Measurements from ENCODE around the gene TEAD4.

TEAD4 gene

GRCh38 chr12:3030821-3031429 is 71.7 kb downstream of the TEAD4 start:
- no peak for DNase-seq (ENCODE audit: low read depth in 2 of 3, low spot score in 1 of 3)

- no peak for DNase-seq (ENCODE audit: low read depth in 2 of 3, low spot score in 1 of 3)
Observed at GRCh38 chr12:3032161-3032560, 73.0 kb downstream of the TEAD4 start.

- no peak for DNase-seq (ENCODE audit: low read depth in 2 of 3, low spot score in 1 of 3)
Observed at GRCh38 chr12:3032770-3033538, 73.8 kb downstream of the TEAD4 start.

DNA sequence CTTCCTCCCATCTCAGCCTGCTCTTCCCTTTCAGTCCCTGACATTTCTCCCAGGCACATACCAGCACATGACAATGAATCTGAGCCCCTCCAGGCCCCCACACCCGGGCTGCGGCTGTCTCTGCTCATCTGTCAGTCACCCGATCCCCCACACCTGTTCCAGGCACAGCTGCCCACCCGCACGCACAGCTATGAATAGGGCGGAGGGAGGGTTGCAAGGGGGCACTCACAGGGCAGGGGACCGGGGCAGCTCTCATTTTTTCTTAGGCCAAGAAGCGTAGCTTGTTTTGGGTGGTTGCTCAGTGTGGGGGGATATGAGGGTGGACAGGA is 74.3 kb downstream of the TEAD4 start:
- DNase-seq (ENCODE audit: low read depth in 2 of 3, low spot score in 1 of 3) = no peak

DNA sequence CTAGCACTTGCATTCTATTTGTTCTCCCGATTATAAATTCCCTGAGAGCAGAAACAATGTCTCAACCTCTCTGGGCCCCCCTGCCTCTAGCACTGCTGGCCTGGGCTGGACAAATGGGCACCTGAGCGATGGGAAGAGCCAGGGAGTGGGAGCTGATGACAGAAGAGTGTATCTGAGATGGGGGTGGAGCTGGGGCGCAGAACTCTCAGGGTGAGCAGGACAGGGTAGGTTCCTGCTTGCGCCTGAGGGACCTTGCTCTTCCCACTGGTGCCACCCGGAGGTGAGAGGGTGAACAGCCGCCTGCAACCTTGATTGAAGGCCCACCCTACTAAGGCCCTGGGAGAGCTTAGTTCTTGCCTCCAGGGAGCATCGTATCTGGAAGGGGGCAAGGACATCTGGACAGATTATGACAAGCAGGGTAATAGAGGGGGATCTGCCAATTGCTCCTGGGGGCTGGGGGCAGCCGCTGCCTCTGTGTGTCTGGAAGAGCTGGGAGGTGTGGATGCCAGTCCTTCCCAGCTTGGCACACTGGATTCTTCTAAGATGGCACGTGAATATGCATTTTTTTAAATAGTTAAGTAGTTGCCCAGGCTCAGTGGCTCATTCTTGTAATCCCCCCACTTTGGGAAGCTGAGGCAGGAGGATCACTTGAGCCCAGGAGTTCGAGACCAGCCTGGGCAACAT is 75.0 kb downstream of the TEAD4 start:
- DNase-seq (ENCODE audit: low read depth in 2 of 3, low spot score in 1 of 3) = peak; percentile 3 to 27 (median 21)

- DNase-seq (ENCODE audit: low read depth in 2 of 3, low spot score in 1 of 3) = no peak
Observed at GRCh38 chr12:3035171-3035570, 76.0 kb downstream of the TEAD4 start.

DNA sequence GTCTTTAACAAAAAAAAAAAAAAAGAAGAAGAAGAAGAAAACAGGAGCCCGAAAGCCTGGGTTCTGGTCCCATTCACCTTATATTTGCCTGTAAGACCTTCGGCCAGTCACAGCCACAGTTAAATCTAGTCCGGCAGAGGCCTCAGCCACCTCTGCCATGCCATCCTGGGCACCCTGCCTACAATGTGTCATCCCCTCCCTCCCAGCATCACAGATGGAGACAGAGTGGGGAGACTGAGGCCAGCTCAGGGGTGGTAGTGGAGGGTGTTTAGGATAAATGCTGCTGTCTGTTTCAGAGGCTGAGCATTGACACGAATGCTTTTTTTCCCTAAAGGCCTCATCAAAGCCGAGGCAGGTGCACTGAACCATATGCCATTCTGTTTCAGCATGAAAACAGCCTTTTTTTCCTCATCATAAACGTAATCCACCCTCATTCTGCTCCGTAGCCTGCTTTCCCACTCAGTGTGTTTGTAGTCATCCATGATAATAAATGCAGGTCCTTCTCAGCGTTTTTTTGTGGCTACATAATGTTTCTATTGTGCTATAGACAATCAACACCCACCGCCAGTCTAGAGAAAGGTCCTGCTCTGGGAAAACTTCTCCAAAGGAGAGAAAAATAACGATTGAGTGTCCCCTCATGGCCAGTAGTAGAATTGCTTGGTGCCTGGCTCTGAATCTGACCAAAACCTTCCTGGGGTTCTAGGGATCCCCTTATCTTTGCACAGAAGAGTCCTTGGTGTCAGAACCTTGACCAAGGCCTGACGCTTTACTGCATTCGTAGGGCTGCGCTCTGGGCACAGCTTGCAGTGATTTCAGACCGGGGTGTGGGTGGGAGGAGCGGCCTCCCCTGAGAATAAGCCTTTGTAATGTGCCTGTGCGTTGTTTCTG is 76.9 kb downstream of the TEAD4 start:
- DNase-seq (ENCODE audit: low read depth in 2 of 3, low spot score in 1 of 3) = no peak

DNA sequence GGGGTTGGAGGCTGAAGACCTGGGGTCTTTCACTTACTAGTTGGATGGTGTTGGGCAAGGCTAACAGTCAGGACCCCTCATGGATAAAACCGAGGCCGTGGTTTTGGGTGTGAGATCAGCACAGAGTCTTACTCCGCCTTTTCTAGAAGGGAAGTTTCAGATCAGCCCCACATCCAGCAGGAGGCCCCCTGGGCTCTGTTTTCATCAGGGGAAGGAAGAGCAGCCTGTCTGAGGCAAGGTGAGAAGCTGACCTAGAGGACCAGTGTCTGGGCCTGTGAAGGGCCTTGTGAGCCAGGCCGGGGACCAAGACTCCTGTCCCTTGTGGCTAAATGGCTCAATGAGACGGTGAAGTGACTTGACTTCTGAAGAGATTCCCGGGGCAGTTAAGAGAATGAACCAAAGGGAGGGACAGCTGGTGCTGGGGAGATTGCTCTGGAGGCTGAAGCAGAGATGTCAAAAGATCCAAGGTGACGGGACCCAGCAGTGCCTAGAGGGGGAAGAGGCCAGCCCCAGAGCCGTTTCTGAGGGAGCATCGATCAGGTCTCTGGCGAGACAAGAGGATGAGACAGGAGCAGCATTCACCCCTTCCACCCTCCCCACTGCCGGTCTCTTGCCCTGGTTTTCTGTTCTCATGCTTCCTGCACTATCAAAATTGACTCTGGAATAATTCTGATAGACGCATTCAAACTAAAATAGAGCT is 77.9 kb downstream of the TEAD4 start:
- DNase-seq (ENCODE audit: low read depth in 2 of 3, low spot score in 1 of 3) = no peak

- no peak for DNase-seq (ENCODE audit: low read depth in 2 of 3, low spot score in 1 of 3)
Observed at GRCh38 chr12:3038166-3038565, 79.0 kb downstream of the TEAD4 start.

- DNase-seq (ENCODE audit: low read depth in 2 of 3, low spot score in 1 of 3) = no peak
Observed at GRCh38 chr12:3038926-3039510, 79.8 kb downstream of the TEAD4 start.

DNA sequence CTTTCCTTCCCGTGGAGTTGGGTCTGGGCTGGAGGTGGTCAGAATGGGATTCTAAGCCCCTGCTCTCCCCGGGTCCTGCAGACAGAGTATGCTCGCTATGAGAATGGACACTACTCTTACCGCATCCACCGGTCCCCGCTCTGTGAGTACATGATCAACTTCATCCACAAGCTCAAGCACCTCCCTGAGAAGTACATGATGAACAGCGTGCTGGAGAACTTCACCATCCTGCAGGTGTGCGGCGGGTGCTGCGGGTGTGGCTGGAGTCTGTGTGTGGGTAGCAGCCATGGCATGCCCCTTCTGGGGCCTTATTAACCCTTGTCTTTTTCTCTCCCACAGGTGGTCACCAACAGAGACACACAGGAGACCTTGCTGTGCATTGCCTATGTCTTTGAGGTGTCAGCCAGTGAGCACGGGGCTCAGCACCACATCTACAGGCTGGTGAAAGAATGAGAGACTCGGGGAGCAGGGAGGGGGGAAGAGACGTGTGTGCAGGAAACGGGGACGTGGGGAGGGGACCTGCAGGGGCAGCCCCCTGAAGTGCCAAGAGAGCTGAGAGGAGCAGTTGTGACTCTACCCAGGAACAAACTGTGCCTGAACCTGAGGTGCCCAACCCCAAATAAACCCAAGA is 80.9 kb downstream of the TEAD4 start:
- DNase-seq (ENCODE audit: low read depth in 2 of 3, low spot score in 1 of 3) = no peak

- no peak for DNase-seq (ENCODE audit: low read depth in 2 of 3, low spot score in 1 of 3)
Observed at GRCh38 chr12:3040663-3041544, 81.7 kb downstream of the TEAD4 start.

GRCh38 chr12:3041558-3042164 is 82.5 kb downstream of the TEAD4 start:
- peak; percentile 35 to 48 (median 40) for DNase-seq (ENCODE audit: low read depth in 2 of 3, low spot score in 1 of 3)

GRCh38 chr12:3042394-3042793 is 83.2 kb downstream of the TEAD4 start:
- no peak for DNase-seq (ENCODE audit: low read depth in 2 of 3, low spot score in 1 of 3)

DNA sequence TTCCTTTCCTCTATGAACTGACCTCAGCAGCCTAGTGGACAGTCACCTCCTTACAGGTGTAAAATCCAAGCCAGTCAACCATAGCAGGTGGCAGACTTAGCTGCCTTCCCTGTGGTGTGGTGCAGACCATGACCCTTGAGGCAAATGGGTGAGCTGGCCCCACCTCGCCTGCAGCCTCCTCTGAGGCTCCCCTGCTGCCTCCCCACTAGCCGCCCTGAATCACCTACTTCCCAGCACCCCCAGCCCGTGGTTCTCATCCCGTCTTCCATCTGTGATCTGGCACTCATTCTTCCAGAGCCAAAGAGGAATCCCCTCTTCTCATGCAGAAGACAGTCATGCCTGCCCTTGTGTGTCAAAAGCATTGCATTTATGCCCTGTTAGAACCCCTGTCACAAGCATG is 83.6 kb downstream of the TEAD4 start:
- DNase-seq (ENCODE audit: low read depth in 2 of 3, low spot score in 1 of 3) = no peak

DNA sequence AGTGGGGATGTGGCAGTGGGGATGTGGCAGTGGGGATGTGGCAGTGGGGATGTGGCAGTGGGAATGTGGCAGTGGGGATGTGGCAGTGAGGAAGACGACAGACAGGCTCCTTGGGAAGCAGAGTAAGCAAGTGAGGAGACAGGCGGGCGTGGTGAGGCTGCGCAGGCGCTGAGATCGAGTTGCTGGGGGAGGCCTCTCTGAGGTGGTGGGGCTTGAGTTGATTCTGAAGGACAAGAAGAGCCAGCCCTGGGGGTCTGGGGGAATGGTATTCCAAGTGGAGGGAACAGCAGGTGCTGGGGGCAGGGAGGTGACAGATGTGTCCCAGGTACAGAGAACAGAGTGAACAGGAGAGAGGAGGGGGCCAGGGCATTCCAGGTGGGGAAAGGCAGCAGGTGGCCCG is 84.2 kb downstream of the TEAD4 start:
- DNase-seq (ENCODE audit: low read depth in 2 of 3, low spot score in 1 of 3) = no peak

DNA sequence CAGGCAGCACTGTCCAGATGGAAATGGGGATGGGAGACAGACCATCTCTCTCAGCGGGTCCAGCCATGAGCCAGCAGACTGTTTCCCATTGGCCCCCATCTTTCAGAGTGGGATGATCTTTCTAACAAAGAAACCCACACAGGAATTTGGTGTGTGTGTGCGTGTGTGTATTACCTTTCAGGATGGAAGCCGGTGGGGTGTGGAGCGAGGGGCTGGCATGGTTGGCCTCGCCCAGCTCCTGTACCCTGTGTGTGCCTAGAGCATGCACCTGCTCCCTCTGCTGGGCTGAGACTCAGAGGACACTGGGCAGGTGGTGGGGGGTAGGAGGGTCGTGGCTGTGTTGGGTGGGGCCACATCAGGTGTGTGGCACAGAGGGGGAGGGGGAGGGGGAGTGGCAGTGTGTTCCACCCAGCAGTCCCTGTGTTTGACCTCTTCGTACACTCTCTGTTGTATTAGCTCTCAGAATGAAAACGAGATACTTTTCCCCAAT is 85.0 kb downstream of the TEAD4 start:
- DNase-seq (ENCODE audit: low read depth in 2 of 3, low spot score in 1 of 3) = no peak

DNA sequence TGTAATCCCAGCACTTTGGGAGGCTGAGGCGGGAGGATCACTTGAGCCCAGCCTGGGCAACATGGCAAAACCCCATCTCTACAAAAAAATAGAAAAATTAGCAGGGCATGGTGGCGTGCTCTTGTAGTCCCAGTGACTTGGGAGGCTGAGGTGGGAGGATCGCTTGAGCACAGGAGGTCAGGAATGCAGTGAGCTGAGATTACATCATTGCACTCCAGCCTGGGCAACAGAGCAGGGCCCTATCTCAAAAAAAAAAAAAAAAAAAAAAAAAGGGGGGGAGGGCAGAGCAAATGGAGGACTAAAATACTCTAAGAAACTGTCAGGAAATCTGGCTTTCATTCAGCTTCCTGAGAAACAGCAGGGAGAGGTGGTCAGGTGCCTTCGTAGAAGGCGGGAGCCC is 86.3 kb downstream of the TEAD4 start:
- DNase-seq (ENCODE audit: low read depth in 2 of 3, low spot score in 1 of 3) = no peak

Measured in stimulated activated CD4-positive, alpha-beta T cell treated with anti-CD3 and anti-CD28 coated beads, Interleukin-12 subunit alpha, Interleukin-12 subunit beta, amount 100 ng/mL, for 48 hours (primary cell).